AG09309 (cell line): ENCODE data around the gene TMEM120B.

Source experiments
- DNase-seq: peaks from one replicate; pipeline ENCODE4 v3.0.0-alpha.2; 2010; ENCODE audit warnings: low read depth
- H3K4me3 ChIP-seq: 2 replicates; pipeline ENCODE4 v1.5.1; 2011; ENCODE audit warnings: mild to moderate bottlenecking, low read depth, low read length, moderate library complexity; ENCODE audit not compliant: control insufficient read depth
- TF ChIP-seq, protein P1 (sequence below): IDR thresholded peaks from 2 replicates; pipeline ENCODE4 v1.5.1; 2011; ENCODE audit warnings: mild to moderate bottlenecking, low read depth, low read length, inconsistent platforms; ENCODE audit not compliant: insufficient read depth, control insufficient read depth; ENCODE audit errors: missing control alignments

The TMEM120B gene

DNA sequence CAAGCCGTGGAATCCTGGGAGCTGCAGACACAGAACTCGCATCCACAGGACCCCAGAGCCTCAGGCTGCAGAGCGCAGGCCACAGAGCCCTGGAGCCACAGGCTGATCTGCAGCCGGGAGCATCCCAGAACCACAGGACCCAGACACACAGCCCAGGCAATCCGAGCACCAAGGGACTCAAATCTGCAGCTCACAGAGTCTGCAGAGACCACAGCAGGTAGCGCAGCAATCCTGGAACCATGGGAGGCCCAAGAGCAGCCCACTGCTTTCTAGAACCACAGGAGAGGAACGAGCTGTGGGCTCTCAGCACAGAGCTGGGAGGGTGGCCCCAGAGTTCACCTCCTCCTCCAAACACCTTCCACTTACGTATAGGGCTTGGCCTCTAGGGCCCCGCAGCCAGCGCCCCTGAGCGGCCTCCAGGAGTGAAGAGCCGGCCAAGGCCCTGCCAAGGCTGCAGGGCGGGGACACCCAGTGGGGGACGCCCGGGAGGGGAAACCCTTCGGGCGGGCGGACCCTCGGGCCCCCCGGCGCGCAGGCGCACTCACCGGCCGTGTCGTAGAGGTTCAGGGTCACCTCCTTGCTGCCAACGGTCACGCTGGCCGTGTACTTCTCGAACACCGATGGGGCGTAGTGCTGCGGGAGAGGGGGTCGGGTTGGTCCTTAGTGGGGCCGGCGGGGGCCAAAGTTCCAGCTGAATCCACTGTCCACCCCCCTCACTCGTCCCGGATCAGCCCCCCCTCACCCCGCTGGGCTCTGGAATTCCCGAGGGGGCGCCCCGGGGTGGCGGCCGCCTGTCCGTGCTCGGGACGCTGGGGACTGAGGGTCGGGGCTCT, 80.3 kb downstream of the TMEM120B start:
- peak overlapping the region; percentile 13; the same call in 1 of the 2 replicates for H3K4me3 ChIP-seq
- DNase-seq, result no peak
- TF ChIP-seq, protein P1, sequence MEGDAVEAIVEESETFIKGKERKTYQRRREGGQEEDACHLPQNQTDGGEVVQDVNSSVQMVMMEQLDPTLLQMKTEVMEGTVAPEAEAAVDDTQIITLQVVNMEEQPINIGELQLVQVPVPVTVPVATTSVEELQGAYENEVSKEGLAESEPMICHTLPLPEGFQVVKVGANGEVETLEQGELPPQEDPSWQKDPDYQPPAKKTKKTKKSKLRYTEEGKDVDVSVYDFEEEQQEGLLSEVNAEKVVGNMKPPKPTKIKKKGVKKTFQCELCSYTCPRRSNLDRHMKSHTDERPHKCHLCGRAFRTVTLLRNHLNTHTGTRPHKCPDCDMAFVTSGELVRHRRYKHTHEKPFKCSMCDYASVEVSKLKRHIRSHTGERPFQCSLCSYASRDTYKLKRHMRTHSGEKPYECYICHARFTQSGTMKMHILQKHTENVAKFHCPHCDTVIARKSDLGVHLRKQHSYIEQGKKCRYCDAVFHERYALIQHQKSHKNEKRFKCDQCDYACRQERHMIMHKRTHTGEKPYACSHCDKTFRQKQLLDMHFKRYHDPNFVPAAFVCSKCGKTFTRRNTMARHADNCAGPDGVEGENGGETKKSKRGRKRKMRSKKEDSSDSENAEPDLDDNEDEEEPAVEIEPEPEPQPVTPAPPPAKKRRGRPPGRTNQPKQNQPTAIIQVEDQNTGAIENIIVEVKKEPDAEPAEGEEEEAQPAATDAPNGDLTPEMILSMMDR, result no peak

DNA sequence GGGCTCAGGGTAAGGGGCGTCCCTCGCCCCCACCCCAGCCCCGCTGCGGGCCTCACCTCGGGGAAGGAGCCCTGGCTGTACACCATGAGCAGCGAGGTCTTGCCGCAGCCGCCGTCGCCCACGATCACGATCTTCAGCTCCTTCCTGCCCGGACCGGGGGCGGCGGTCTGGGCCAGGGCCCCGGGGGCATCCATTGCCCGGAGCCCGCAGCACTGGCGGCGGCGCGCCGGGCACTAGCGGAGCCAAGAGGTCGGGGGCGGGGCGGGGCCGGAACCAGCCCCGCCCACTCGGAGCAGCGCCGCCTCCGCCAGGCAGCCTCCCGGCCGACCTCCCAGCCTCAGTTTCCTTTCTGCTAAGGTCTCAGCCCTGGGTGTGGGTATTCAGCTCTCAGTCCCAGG, 80.9 kb downstream of the TMEM120B start, which contains the start of gene RHOF:
TSS of gene RHOF (minus strand) at position 249 of the 398 bp plus-strand sequence. CDS start at position 194, 55 bp downstream.
- TF ChIP-seq, protein P1, result no peak
- no peak for DNase-seq
- H3K4me3 ChIP-seq, result peak within 1 kb of the TSS; percentile 57

DNA sequence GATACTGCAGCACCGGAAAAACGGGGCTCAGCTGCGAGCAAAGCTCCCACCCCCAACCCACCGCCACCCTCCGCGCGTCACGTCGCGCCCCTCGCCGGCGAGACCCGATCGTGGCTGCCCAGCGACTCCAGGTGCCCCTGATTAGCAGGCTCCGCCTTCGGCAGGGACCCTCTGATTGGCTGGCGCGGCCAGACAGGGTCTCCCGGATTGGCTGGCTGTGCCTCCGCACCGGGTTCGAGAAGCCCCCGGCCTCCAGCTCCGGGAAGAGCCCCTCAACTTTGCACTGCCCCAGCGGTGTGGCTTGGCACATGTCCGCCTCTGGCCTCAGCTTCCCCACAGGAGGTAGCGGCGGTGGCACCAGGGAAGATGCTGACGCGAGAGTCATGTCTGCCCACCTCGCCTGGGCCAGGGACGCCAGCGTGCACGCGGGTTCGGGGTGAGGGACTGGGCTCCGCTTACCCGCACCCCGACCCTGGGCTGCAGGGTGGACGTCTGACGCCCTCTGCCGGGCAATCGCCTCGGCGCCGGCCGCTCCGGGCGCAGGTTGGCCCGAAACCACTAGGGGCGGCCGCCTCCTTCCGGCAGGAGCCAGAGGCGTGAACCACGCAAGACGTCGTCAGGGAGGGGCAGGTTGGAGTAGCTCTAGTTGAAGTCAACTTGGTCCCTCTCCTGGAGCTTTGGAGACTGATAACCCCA, 81.4 kb downstream of the TMEM120B start:
- DNase-seq, result no peak
- TF ChIP-seq, protein P1, result peak; percentile 99
- peak overlapping the region; percentile 57 for H3K4me3 ChIP-seq

DNA sequence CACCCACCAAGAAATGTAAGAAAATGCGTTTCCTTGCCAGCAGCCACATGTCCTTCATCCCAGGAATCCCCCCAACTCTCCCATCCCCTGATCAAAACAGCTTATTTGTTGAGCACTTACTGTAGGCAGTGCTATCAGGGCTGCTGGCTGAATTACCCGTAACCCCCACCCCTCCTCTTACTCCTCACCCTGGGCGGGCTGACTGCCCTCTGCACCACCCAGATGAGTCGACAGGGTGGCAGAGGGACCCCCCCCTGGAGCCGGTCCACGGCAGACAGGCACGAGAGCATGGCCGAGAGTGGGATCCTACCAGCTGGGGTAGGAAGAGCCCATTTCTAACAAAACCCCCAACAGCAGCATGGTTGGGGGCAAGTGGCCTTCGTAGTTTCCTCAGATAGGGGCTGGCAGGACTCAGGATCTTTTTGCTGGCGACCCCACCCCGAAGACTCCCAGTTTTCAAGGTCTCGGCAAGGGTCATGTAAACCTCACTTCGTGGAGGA, 82.0 kb downstream of the TMEM120B start:
- H3K4me3 ChIP-seq, result peak overlapping the region; percentile 22
- TF ChIP-seq, protein P1, result no peak
- DNase-seq, result no peak

DNA sequence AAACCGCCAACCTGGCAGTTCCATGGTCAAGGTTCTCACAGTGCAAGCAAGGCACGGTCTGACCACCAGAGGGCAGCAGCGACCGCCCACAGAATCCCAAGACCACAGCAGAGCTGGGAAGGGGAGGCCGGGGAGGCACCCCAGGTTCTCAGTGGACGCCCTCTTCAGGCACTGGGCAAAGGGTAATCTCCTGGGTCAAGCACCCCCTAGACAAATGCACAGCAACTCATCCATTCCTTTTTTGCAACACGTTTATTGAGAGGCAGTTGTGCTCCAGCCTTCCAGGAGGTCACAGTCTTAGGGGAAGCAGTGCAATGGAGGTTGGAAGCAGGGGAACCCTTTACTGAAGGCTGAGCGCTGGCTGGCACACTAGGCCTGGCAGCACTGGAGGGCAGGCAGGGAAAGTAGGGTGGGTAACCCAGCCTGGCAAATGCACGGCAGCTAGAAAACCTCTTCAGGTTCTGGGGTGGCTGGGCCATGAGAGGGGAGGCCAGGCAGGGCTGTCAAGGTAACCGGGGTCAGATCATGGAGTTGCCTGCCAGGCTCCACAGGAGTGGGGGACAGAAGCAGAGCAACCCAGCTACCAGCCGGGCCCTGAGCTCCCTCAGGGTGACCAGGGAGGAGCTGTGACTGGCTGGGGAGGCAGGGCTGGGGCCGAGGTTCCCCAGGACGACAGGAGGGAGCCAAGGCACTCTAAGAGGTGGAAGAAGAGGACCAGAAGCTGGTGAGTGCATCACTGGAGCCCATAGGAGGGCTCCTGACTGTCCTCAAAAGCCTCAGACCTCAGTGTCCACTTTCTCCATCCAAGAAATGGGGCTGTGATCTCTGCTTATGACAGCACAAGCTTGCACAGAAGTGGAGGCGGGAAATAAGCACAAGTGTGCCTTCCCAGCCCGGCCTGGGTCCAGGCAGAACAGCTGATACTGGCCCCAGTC, 82.7 kb downstream of the TMEM120B start:
- H3K4me3 ChIP-seq, result no peak overlapping the region
- TF ChIP-seq, protein P1, result peak; percentile 97
- no peak for DNase-seq
